HG02852 (cell line): ENCODE results near the gene IGFBP6.

Experiments
- ATAC-seq: cut with Tn5 transposase; IDR thresholded peaks from one replicate; pipeline ENCODE4 v1.9.1; 2021; ENCODE audit warnings: mild to moderate bottlenecking, moderate library complexity; ENCODE audit not compliant: unreplicated experiment

Gene IGFBP6

DNA sequence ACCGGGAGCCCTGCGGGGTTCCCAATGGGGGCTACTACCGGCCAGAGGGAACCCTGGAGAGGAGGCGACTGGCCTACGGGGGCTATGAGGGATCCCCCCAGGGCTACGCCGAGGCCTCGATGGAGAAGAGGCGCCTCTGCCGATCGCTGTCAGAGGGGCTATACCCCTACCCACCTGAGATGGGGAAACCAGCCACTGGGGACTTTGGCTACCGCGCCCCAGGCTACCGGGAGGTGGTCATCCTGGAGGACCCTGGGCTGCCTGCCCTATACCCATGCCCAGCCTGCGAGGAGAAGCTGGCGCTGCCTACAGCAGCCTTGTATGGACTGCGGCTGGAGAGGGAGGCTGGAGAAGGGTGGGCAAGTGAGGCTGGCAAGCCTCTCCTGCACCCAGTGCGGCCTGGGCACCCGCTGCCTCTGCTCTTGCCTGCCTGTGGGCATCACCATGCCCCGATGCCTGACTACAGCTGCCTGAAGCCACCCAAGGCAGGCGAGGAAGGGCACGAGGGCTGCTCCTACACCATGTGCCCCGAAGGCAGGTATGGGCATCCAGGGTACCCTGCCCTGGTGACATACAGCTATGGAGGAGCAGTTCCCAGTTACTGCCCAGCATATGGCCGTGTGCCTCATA, 37.9 kb upstream of the IGFBP6 start:
- no peak for ATAC-seq

DNA sequence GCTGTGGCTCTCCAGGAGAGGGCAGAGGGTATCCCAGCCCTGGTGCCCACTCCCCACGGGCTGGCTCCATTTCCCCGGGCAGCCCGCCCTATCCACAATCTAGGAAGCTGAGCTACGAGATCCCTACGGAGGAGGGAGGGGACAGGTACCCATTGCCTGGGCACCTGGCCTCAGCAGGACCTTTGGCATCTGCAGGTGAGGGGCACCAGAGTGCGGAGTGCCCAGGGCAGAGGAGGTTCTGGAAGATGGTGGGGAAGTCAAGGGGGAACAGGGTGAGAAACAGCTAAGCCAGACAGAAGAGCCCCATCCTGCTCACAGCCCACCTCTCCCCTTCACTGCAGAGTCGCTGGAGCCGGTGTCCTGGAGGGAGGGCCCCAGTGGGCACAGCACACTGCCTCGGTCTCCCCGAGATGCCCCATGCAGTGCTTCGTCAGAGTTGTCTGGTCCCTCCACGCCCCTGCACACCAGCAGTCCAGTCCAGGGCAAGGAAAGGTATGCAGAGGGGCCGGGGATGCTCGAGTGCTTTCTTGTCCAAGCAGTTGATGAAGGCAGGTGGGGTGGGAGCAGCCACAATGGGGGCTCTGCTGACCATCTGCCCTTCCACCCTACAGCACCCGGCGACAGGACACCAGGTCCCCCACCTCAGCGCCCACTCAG, 37.3 kb upstream of the IGFBP6 start:
- ATAC-seq: no peak

DNA sequence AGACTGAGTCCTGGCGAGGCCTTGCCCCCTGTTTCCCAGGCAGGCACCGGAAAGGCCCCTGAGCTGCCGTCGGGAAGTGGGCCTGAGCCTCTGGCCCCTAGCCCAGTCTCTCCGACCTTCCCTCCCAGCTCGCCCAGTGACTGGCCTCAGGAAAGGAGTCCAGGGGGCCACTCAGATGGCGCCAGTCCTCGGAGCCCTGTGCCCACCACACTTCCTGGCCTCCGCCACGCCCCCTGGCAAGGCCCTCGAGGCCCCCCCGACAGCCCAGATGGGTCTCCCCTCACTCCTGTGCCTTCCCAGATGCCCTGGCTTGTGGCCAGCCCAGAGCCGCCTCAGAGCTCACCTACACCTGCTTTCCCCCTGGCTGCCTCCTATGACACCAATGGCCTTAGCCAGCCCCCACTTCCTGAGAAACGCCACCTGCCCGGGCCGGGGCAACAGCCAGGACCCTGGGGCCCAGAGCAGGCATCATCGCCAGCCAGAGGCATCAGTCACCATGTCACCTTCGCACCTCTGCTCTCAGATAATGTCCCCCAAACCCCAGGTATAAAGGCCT, 36.7 kb upstream of the IGFBP6 start:
- ATAC-seq: no peak

DNA sequence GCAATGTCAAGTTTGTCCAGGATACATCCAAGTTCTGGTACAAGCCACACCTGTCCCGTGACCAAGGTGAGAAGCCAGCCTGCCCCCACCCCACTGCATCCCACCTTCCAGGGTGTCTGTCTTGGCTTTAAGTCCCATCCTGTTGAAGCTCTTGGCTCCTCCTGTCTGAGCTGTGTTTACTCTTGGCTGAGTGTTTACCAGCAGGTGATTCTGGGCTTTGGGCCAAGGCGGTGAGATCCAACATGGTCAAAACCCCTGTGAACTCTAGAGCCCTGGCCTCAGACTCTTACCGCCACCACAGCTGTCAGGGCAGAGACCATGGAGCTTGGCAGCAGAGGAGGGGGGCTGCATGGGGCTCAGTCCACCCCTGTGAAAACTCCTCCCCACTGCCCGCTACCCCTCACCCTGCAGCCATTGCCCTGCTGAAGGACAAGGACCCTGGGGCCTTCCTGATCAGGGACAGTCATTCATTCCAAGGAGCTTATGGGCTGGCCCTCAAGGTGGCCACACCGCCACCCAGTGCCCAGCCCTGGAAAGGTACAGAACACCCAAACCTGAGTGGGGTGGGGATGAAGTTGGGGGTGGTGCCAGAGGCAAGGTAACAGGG, 36.0 kb upstream of the IGFBP6 start:
- no peak for ATAC-seq

DNA sequence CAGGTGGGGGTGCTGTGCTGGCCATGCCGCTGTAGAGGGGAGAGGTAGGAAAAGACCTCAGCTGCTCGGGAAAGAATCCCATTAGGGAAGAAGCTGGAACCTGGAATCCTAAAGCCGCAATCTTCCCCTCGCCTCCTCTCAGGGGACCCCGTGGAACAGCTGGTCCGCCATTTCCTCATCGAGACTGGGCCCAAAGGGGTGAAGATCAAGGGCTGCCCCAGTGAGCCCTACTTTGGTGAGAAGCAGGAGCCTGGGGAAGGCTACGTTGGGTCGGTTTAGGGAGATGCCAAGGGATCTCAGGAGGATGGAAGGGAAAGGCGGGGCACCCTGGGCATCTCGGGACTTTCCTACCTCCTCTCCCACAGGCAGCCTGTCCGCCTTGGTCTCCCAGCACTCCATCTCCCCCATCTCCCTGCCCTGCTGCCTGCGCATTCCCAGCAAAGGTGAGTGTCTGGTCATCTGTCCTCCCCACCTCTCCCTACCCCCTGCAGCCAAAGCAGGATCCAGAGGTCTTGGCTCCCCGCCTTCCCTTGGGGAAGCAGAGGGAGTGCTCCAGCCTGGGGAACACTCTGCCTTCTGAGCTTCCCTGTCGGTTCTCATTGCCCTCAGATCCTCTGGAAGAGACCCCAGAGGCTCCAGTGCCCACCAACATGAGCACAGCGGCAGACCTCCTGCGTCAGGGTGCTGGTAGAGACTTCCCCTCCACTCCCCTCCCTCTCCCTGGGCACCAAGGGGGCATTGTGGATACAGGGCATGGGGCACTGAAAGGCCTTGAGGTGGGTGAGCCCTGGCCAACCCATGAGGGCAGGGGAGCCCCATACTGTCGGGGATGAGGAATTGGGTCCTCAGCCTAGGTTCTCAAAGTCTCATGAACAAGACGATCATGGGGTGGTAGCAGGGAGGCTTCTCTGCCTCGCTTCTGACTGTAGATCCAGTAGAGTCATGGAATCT, 35.2 kb upstream of the IGFBP6 start:
- no peak for ATAC-seq

DNA sequence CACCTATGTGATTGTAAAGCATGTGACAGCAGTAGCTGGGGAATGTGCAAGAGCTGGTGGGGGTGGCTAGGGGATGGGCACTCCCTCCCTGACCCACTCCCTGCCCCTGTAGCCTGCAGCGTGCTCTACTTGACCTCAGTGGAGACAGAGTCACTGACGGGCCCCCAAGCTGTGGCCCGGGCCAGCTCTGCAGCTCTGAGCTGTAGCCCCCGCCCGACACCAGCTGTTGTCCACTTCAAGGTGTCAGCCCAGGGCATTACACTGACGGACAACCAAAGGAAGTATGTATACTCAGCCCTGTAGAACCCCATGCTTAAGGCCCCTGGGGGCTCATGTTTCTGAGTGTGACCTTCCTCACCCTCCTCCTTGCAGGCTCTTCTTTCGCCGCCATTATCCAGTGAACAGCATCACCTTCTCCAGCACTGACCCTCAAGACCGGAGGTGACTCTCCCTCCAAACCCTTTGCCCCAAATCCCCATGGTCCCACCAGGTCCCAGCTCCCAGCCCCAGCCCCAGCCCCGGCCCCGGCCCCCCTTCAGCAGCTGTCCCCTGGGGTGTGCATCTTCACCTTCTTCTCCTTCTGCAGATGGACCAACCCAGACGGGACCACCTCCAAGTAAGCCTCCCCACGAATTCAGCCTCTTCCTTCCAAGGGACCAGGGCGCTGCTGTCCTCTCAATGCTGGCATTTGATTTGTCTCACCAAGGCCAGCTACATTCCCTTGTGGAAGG, 34.3 kb upstream of the IGFBP6 start:
- no peak for ATAC-seq

DNA sequence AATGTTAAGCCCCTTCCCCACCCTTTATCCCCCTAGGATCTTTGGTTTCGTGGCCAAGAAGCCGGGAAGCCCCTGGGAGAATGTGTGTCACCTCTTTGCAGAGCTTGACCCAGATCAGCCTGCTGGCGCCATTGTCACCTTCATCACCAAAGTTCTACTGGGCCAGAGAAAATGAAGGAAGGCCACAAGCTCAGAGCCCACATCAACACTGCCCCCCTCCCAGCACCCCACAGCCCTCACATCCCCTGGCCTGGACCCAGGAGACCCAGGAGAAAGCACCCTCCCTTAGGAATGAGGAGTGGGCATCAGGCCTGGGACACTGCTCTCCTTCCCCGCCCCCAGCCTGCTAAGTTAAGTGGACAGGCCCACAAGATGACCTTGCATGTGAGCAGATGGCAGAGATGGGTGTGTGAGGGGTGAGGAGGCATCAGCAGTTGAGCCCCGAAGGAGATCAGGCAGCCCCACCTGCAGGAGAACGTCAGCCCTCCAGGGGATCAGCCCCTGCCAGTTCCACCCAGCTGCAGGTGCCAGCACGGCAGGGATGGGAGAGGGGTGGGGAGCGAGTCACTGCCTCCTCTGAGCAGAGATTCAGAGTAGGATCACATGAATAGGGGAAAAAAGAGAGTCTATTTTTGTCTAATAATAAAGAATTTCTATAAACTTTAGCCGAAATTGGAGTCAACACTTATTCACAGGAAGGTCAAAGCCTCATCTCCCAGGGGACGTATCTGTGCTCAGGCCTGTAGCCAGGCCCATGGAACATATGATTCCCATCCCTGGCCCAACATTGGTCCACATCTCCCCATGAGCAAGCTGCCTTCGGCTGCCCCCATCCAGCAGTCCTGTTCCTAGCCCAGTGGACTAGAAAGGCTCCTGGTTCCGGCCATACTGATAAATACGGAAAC, 33.5 kb upstream of the IGFBP6 start:
- no peak for ATAC-seq

DNA sequence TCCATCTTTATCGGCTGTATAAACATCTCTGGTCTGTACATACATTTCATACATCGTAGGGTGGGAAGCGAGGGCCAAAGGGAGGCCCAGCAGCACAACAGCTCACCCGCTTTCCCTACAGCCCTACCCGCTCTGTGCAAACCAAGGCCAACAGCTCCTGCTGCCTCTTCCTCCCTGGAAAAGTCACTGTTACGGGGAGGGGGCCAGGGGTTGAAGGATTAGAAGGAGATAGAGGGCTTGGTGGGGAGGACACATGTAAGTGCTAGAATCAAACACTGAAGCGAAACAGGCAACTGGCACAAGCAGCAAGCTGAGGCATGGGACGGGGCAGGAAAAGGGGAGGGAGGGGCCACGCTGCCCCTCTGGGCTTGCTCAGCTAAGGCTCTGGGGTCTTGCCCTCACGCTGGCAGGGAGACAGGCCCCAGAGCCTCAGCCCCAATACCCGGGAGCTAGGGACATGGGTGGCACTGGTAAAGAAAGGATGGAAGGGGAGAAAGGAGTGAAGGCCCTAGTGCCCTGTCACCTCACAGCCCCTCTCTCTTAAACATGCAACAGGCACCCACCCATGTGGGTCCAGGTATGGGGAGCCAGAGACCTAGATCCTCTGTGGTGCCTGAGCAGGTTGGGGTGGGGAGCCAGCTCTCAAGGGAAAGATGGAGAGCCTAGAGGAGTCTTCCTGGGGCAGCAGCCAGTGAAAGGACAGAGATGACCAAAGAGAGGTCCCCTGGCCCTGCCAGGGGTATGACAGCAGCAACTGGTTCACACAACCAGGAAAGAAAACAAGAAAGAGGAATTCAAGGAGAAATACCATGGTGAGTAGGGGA, 32.6 kb upstream of the IGFBP6 start:
- ATAC-seq: no peak

DNA sequence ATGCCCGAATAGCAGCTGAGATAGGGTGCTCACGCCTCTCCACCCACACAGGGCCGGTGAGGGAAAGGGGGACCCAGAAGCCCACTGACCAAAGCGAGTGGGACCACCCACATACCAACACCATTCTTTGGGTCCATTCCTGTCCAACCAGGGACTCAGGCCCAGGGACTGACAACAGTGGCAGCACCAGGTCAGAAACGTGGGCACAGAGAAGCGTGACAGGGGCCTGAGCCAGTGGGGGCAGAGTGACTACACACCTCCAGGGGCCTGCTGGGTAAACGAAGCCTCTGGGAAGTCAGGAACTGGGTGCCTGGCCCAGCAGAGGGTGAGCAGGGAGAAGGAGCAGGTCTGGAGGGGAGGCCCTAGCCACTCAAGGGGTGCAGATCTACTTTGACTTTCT, 32.0 kb upstream of the IGFBP6 start:
- ATAC-seq: no peak

DNA sequence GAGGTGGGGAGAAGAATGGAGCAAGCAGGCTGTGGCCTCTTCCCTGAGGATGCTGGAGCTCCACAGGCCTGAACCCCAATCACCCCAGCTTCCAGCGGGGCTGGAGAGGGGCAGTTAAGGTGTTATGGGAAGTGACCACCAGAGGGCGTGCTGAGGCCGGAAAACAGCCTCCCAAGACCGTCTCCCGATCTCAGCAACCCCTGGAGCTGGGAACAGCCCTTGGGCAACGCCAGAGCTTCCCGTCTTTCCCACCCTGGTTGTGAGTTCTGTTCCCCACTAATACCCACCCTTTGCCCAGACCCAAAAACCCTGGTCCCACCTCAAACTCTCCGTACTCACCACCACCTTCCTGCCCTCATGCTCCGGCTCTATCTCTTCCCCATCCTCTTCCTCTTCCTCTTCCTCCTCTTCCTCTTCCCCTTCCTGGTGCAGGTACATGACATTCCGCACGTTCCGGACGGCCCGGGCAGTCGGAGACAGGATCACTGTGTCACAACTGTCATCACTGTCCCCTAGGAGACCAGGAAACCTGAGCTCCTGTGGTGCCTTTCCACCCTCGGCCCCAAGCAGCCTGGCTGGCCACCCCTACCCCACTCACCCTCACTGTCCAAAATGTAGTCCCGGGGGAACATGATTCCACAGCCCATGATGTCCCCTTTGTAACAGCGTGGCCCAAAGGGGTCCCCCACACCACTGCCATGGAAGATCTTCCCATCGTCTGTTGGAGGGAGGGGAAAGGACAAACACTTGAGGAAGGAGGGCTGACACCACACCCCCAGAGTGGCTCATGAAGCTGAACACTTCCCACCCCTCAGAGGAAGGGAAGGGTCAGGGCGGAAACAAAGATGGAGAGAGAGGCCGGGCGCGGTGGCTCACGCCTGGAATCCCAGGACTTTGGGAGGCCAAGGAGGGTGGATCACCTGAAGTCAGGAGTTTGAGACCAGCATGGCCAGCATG, 31.2 kb upstream of the IGFBP6 start:
- no peak for ATAC-seq

DNA sequence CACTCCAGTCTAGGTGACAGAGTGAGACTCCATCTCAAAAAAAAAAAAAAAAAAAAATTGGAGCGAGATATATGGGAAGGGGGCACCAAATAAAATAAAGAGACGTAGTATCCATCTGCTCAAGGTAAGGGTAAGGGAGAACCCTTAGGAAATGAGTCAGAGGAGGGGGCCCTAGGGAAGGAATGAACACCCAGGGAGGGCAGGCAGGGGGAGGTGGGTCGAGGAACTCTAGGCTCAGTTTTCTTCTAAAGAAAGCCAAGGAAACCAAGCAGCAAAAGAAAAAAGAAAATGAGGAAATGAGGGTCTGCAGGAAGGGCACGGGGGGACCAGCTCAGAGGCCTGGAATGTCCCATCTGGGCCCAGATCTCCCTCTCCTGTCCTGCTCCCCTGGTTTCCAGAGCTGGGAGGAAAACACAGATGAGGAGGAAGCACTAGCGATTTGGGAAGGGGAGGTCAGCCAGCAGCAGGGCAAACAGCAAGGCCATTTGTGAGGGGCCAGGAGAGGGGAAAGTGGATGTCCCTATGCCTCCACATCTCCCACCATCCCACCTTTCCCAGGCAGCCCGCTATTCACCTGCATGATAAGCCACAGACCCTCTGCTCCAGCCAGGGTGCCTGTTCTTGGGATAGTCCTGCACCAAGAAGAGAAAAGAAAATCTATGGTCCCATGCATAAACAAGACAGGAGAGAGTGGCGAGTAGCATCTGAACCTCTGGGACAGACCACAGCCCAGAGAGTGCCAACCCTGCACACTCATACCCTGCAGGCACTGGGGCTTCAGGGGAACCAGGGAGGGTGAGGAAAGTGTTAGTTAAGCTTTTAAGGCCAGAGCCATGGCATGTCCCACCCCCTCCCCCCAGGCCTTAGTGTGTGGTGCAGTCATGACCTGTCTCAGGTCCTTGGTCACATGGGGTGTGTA, 30.1 kb upstream of the IGFBP6 start:
- no peak for ATAC-seq

DNA sequence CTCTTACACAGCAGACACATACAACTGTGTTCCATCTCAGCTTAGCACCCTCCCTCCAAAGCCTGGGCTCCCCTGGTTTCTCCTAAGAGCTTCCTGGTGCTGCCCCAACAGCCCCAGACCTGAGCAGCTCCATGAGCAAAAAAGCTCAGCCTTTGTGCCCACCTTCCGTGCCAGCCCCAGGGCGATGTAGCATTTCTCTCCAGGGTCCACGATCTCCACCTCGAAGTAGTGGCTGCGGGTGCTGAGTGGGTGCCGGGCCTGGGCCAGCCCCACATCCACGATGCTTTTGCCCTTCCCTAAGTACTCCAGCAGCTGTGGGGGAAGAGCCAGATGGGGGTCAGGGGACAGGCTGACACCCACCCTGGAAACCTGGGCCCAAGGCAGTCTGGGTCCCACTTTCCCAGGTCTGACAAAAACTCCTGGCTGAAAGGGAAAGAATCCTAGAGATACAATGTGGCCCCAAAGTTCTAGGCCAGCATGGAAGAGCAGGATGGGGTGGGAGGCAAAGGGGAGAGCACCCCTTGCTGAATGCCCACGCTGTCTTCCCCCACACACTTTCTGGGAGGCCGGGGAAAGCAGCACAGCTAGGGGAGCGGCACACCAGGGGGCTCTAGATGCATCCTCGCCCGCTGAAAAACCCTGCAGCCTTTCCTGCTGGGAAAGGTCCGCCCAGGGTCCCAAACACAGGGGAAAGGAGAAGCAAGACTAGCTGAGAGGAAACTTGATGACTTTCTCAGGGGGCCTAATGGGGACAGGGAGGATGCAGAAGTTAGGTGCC, 29.3 kb upstream of the IGFBP6 start:
- no peak for ATAC-seq

DNA sequence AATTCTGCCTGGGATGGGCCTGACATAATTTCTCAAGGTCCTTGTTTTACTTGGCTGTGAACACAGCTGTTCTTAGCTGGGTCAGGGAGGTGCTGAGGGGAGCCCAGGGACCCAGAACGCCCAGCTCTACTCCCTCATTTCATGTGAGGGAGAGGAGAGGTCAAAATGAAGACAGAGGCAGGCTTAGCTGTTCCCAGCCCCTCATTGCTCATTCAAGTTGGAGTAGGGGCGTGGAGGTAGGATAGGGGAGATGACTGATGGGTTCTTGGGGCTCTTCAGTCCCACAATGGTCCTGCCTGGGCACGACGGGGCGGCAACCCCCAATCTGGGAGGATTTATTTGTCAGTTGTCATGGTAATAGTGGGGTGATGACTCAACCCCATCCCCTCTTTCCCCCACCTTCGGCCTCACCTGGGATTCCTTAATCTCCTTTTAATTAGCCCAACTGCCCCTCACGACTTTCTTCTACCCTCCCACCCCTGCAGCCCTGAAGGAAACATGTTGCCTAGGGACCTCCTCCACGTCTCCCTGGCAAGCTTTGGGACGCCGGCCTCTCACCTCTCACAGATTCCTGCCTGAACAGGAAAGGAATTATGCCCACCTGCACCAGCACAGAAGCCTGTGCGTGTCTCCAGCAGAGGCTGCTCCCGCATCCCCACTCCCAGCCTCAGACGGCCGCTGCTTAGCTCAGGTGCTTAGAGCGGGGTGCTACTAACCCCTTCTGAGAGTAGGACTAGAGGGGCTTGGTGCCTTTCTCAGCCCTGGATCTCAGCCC, 28.5 kb upstream of the IGFBP6 start:
- no peak for ATAC-seq

DNA sequence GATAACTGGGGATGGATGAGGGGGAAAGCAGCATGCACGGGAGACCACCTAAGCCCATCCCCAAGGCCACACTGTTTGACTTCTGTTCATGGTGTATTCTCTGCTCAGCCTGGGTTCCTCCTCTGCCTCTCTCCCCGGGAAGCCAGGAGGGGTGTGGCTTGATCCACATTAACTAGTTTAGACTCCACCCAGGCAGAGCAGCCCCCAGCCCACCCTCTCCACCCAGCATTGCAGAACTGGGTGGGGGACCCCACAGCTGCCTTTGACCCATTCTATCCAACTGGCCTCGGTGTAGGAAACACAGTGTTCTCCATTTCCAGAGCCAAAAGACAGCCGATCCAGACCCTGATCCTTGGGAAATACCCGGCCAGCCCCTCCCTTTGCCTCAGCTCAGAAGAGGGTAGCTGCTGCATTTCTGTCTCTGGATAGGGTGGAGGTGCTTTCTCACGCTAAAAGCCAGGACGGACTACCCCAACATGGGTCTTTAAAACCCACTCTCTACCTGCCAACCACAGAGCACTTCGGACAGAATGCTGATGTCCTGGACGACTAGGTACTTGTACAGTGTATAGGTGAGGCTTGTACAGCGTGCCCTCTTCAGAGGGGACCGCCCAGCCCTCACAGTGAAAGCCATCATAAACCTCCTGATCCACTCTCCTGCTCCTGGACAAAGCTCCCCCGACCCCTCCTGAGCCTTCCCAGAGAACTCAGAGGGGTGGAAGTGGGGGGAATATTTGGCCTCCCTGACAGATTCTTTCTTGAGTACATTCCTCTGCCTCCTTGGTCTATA, 27.7 kb upstream of the IGFBP6 start:
- ATAC-seq: no peak
